Measurements from ENCODE around the gene DHDH. TPM values are rescaled to one million over a fixed set of nuclear protein-coding genes. Genes with fewer than 3 reads are reported as not detected.
A peak's percentile ranks its signal among the peaks of the same experiment; 100 is the strongest.

The DHDH gene
- total RNA-seq, 1 donor = 0.36 TPM

- peak; percentile 46 for DNase-seq (ENCODE audit: insufficient read length, low spot score, missing footprints)
- H2AFZ ChIP-seq (ENCODE audit: low read length) = no peak overlapping the region
- no peaks in the 10 kb centered on the region for H3K9me3 ChIP-seq (ENCODE audit: low read depth, low read length)
- H3K4me3 ChIP-seq (ENCODE audit: insufficient read depth, low read length) = no peak overlapping the region
- no peak overlapping the region for H3K4me2 ChIP-seq (ENCODE audit: insufficient read depth, low read length)
- no peak for TF ChIP-seq CTCF (IDR thresholded peaks at IDR 0.05; ENCODE audit: extremely low read depth, low read depth, low read length)
- peaks cover 19% of the 10 kb centered on the region for H3K79me2 ChIP-seq (ENCODE audit: insufficient read depth, low read length)
- H3K27ac ChIP-seq (ENCODE audit: low read depth, low read length) = no peak overlapping the region
- H3K36me3 ChIP-seq (ENCODE audit: insufficient read depth, low read length) = peaks cover 26% of the 10 kb centered on the region
- H4K20me1 ChIP-seq (ENCODE audit: insufficient read depth, low read length) = peaks cover 29% of the 10 kb centered on the region
- H3K4me1 ChIP-seq (ENCODE audit: insufficient read depth, low read length) = peaks cover 29% of the 10 kb centered on the region
- H3K27me3 ChIP-seq (ENCODE audit: insufficient read depth, low read length) = no peaks in the 10 kb centered on the region
Measured at GRCh38 chr19:48968813-48969218, 35.3 kb downstream of the DHDH start.

- Histone ChIP-seq H3K4me2 (ENCODE audit: insufficient read depth, low read length) (no peak overlapping the region), H3K4me3 (ENCODE audit: insufficient read depth, low read length) (no peak overlapping the region), H3K4me1 (ENCODE audit: insufficient read depth, low read length) (peaks cover 22% of the 10 kb centered on the region), H2AFZ (ENCODE audit: low read length) (no peak overlapping the region), H3K79me2 (ENCODE audit: insufficient read depth, low read length) (peaks cover 19% of the 10 kb centered on the region), H3K27me3 (ENCODE audit: insufficient read depth, low read length) (no peaks in the 10 kb centered on the region), H3K9me3 (ENCODE audit: low read depth, low read length) (no peaks in the 10 kb centered on the region), H3K27ac (ENCODE audit: low read depth, low read length) (no peak overlapping the region), H3K36me3 (ENCODE audit: insufficient read depth, low read length) (peaks cover 33% of the 10 kb centered on the region), H4K20me1 (ENCODE audit: insufficient read depth, low read length) (peaks cover 29% of the 10 kb centered on the region)
- DNase-seq (ENCODE audit: insufficient read length, low spot score, missing footprints) = peak; percentile 37
- no peak for TF ChIP-seq CTCF (IDR thresholded peaks at IDR 0.05; ENCODE audit: extremely low read depth, low read depth, low read length)
Measured at GRCh38 chr19:48969276-48970138, 36.0 kb downstream of the DHDH start.

GRCh38 chr19:48970139-48970766 lies 36.8 kb downstream of the DHDH start:
- H3K4me1 ChIP-seq (ENCODE audit: insufficient read depth, low read length) = peaks cover 17% of the 10 kb centered on the region
- DNase-seq (ENCODE audit: insufficient read length, low spot score, missing footprints) = peak; percentile 30
- H4K20me1 ChIP-seq (ENCODE audit: insufficient read depth, low read length) = peaks cover 29% of the 10 kb centered on the region
- peaks cover 17% of the 10 kb centered on the region for H3K79me2 ChIP-seq (ENCODE audit: insufficient read depth, low read length)
- no peaks in the 10 kb centered on the region for H3K9me3 ChIP-seq (ENCODE audit: low read depth, low read length)
- no peak overlapping the region for H2AFZ ChIP-seq (ENCODE audit: low read length)
- H3K36me3 ChIP-seq (ENCODE audit: insufficient read depth, low read length) = peaks cover 35% of the 10 kb centered on the region
- H3K27me3 ChIP-seq (ENCODE audit: insufficient read depth, low read length) = no peaks in the 10 kb centered on the region
- no peak overlapping the region for H3K27ac ChIP-seq (ENCODE audit: low read depth, low read length)
- no peak overlapping the region for H3K4me2 ChIP-seq (ENCODE audit: insufficient read depth, low read length)
- TF ChIP-seq CTCF (IDR thresholded peaks at IDR 0.05; ENCODE audit: extremely low read depth, low read depth, low read length) = no peak
- no peak overlapping the region for H3K4me3 ChIP-seq (ENCODE audit: insufficient read depth, low read length)

- Histone ChIP-seq H4K20me1 (ENCODE audit: insufficient read depth, low read length) (peaks cover 24% of the 10 kb centered on the region), H3K79me2 (ENCODE audit: insufficient read depth, low read length) (peaks cover 10% of the 10 kb centered on the region), H3K9me3 (ENCODE audit: low read depth, low read length) (no peaks in the 10 kb centered on the region), H3K4me2 (ENCODE audit: insufficient read depth, low read length) (no peak overlapping the region), H3K4me3 (ENCODE audit: insufficient read depth, low read length) (no peak overlapping the region), H2AFZ (ENCODE audit: low read length) (no peak overlapping the region), H3K27me3 (ENCODE audit: insufficient read depth, low read length) (no peaks in the 10 kb centered on the region), H3K4me1 (ENCODE audit: insufficient read depth, low read length) (peaks cover 17% of the 10 kb centered on the region), H3K27ac (ENCODE audit: low read depth, low read length) (no peak overlapping the region), H3K36me3 (ENCODE audit: insufficient read depth, low read length) (peaks cover 39% of the 10 kb centered on the region)
- peak; percentile 94 for DNase-seq (ENCODE audit: insufficient read length, low spot score, missing footprints)
- peak; percentile 94 for TF ChIP-seq CTCF (IDR thresholded peaks at IDR 0.05; ENCODE audit: extremely low read depth, low read depth, low read length)
Measured at GRCh38 chr19:48970923-48971395, 37.5 kb downstream of the DHDH start.
